ENCODE data around the gene MNT. TPM values are rescaled to one million over a fixed set of nuclear protein-coding genes. Genes with fewer than 3 reads are reported as not detected.

Gene MNT
- polyA plus RNA-seq, 3 donors: 0.28 to 42.4 (median 1.3) TPM

DNA sequence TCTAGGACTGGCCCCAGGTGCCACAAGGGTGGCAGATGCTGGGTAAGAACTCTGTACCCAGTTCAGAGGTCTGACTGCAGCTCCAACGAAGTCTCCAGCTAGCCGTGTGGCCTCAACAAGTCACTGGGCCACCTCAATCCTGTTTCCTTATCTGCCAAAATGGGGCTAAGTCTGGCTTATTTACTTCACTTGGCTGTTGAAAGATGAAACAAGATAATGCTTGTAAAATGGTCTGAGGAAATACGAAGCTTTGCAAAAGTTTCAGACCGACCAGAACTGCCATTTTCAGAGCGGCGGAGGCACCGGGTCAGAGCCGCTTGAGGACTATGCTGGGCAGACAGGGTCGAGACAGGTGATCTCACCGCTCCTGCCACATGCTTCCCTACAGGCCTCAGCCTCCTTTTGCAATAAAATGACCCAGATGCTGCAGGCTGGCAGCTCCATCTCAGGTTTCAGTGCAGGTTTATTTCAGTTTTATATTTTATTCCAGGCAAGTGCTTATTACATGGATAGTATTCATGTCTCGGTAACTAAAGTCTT, 17.2 kb downstream of the MNT start:
- peaks cover 6 to 9% of the 10 kb centered on the region in 2 donors for H3K4me1 ChIP-seq (ENCODE audit: control insufficient read depth in 1 of 2, insufficient read depth in 2 of 2, low read length in 2 of 2)
- H3K4me2 ChIP-seq (replicated peaks; ENCODE audit: extremely low read depth, low read length, poor library complexity, severe bottlenecking): no peak overlapping the region
- H3K27me3 Mint-ChIP-seq (ENCODE audit: low read depth in 3 of 3): peaks cover 0 to 3% (median 0%) of the 10 kb centered on the region in 3 donors
- H3K36me3 ChIP-seq (replicated peaks in 1 of 2; ENCODE audit: control insufficient read depth in 1 of 2, insufficient read depth in 2 of 2, low read length in 2 of 2): peaks cover 61 to 69% of the 10 kb centered on the region in 2 donors
- H3K4me1 Mint-ChIP-seq: peaks cover 9% of the 10 kb centered on the region
- no peak for TF ChIP-seq CTCF (IDR thresholded peaks at IDR 0.05)
- peaks cover 34% of the 10 kb centered on the region for H4K20me1 ChIP-seq (ENCODE audit: insufficient read depth, low read length)
- H3K9ac ChIP-seq (ENCODE audit: insufficient read depth, low read length, poor library complexity, severe bottlenecking): no peak overlapping the region
- H3K4me3 ChIP-seq (replicated peaks in 1 of 3; ENCODE audit: low read depth in 2 of 3, low read length in 3 of 3): no peak overlapping the region
- no peak overlapping the region for H3K4me3 Mint-ChIP-seq
- peaks cover 46 to 82% of the 10 kb centered on the region in 2 donors for H3K36me3 Mint-ChIP-seq
- WGBS (ENCODE audit: insufficient coverage): 97% methylated on average over 10 of the region's 11 CpGs
- no peak overlapping the region for H2AFZ ChIP-seq (ENCODE audit: insufficient read depth, low read depth, low read length, poor library complexity, severe bottlenecking)
- no peak for DNase-seq
- H3K27ac Mint-ChIP-seq: peak overlapping the region in 6 of 7 donors; percentile 46 to 91 (median 82)
- peak overlapping the region; percentile 14 to 63 for H3K27ac ChIP-seq (ENCODE audit: low read depth in 1 of 2, low read length in 2 of 2)
- H3K27me3 ChIP-seq (ENCODE audit: control insufficient read depth in 2 of 2, insufficient read depth in 2 of 2, low read length in 2 of 2): no peaks in the 10 kb centered on the region
- intact Hi-C loops (cut with micrococcal nuclease): loop anchor here in 1 of 2 donors (1.0 to 10.0 kb wide), 2 partner anchors 9 to 291 kb away; no protein-coding TSS in a partner anchor
- no peaks in the 10 kb centered on the region for H3K9me3 ChIP-seq (replicated peaks in 1 of 2; ENCODE audit: control insufficient read depth in 1 of 2, insufficient read depth in 1 of 2, low read length in 2 of 2)
- H3K9me3 Mint-ChIP-seq: no peaks in the 10 kb centered on the region
- H3K79me2 ChIP-seq (ENCODE audit: insufficient read depth, low read length): peaks cover 1% of the 10 kb centered on the region

DNA sequence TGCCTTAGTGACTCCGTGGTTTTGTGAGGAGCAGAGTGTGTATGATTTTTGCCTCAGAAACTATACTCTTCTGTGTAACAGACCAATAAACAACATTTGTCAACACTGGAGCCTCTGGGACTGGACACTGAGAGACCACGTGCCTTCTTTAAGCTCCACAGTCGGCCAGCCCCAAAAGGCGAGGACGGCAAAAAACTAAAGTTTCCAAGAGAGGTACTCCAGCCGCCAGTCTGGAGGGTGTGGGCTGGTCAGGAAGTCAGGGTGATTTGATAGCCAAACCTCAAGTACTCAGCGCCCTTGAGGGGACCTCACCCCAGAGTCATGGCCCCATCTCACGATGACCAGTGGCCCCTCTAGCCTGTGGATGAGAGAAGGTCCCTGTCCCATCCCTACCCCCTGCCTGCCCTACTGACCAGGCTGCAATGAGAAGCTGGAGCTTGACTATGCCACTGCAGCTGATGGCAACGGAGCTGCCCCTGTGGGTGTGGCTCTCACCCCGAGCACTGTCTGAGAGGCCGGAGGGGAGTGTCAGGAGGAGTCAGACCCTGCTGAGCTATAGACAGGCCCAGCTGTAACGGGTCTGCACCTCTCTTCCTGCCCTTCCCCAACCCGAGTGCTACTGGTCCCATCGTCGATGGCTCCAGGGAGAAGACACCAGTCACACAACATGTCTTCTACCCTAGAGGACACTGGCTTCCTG, 19.8 kb downstream of the MNT start:
- H2AFZ ChIP-seq (ENCODE audit: insufficient read depth, low read depth, low read length, poor library complexity, severe bottlenecking): no peak overlapping the region
- Mint-ChIP-seq H3K36me3 (peaks cover 39 to 82% of the 10 kb centered on the region in 2 donors), H3K27ac (peak overlapping the region in 3 of 7 donors; percentile 12 to 48 (median 46)), H3K27me3 (ENCODE audit: low read depth in 3 of 3) (peaks cover 0 to 1% (median 0%) of the 10 kb centered on the region in 3 donors), H3K9me3 (no peaks in the 10 kb centered on the region), H3K4me3 (no peak overlapping the region), H3K4me1 (peaks cover 9% of the 10 kb centered on the region)
- 92% methylated on average over 10 of the region's 15 CpGs for WGBS (ENCODE audit: insufficient coverage)
- H3K79me2 ChIP-seq (ENCODE audit: insufficient read depth, low read length): no peaks in the 10 kb centered on the region
- intact Hi-C loops (cut with micrococcal nuclease): loop anchor here in 1 of 2 donors (10.0 kb wide), 1 partner anchor 294 kb away; no protein-coding TSS in a partner anchor
- peaks cover 47 to 67% of the 10 kb centered on the region in 2 donors for H3K36me3 ChIP-seq (replicated peaks in 1 of 2; ENCODE audit: control insufficient read depth in 1 of 2, insufficient read depth in 2 of 2, low read length in 2 of 2)
- no peak overlapping the region for H3K4me2 ChIP-seq (replicated peaks; ENCODE audit: extremely low read depth, low read length, poor library complexity, severe bottlenecking)
- H3K27ac ChIP-seq (ENCODE audit: low read depth in 1 of 2, low read length in 2 of 2): no peak overlapping the region
- no peak overlapping the region for H3K9ac ChIP-seq (ENCODE audit: insufficient read depth, low read length, poor library complexity, severe bottlenecking)
- peaks cover 6 to 9% of the 10 kb centered on the region in 2 donors for H3K4me1 ChIP-seq (ENCODE audit: control insufficient read depth in 1 of 2, insufficient read depth in 2 of 2, low read length in 2 of 2)
- no peaks in the 10 kb centered on the region for H3K27me3 ChIP-seq (ENCODE audit: control insufficient read depth in 2 of 2, insufficient read depth in 2 of 2, low read length in 2 of 2)
- no peak for TF ChIP-seq CTCF (IDR thresholded peaks at IDR 0.05)
- H3K4me3 ChIP-seq (replicated peaks in 1 of 3; ENCODE audit: low read depth in 2 of 3, low read length in 3 of 3): no peak overlapping the region
- DNase-seq: no peak
- no peaks in the 10 kb centered on the region for H3K9me3 ChIP-seq (replicated peaks in 1 of 2; ENCODE audit: control insufficient read depth in 1 of 2, insufficient read depth in 1 of 2, low read length in 2 of 2)
- H4K20me1 ChIP-seq (ENCODE audit: insufficient read depth, low read length): peaks cover 14% of the 10 kb centered on the region

Data from CD14-positive monocyte (primary cell).